NCI-H2107 treated with DMSO at 0.1 percent for 48 hours (cell line): ENCODE data around the gene PHACTR3.

Experiments
- DNase-seq: peaks from one replicate; lab custom pipeline; 2025; ENCODE audit not compliant: unreplicated experiment; lab: John Stamatoyannopoulos, UW

PHACTR3 gene

GRCh38 chr20:59746155-59746554 lies 141.8 kb downstream of the PHACTR3 start:
- DNase-seq, result no peak

- no peak for DNase-seq
Observed at GRCh38 chr20:59747671-59748515, 143.6 kb downstream of the PHACTR3 start.

- no peak for DNase-seq
Observed at GRCh38 chr20:59748619-59749191, 144.4 kb downstream of the PHACTR3 start.

GRCh38 chr20:59749301-59749700 lies 145.0 kb downstream of the PHACTR3 start:
- no peak for DNase-seq

- DNase-seq, result no peak
Observed at GRCh38 chr20:59750209-59750840, 146.0 kb downstream of the PHACTR3 start.

GRCh38 chr20:59751075-59751711 lies 146.9 kb downstream of the PHACTR3 start:
- DNase-seq, result peak; percentile 45

GRCh38 chr20:59752101-59752586 lies 147.8 kb downstream of the PHACTR3 start:
- DNase-seq, result no peak

GRCh38 chr20:59752704-59753460 lies 148.5 kb downstream of the PHACTR3 start:
- peak; percentile 3 for DNase-seq

- DNase-seq, result no peak
Observed at GRCh38 chr20:59753836-59754235, 149.5 kb downstream of the PHACTR3 start.

- DNase-seq, result no peak
Observed at GRCh38 chr20:59754551-59754950, 150.2 kb downstream of the PHACTR3 start.

GRCh38 chr20:59756241-59756640 lies 151.9 kb downstream of the PHACTR3 start:
- no peak for DNase-seq

GRCh38 chr20:59764037-59764436 lies 159.7 kb downstream of the PHACTR3 start:
- DNase-seq, result no peak

- no peak for DNase-seq
Observed at GRCh38 chr20:59765599-59766177, 161.3 kb downstream of the PHACTR3 start.

GRCh38 chr20:59767656-59768055 lies 163.3 kb downstream of the PHACTR3 start:
- no peak for DNase-seq

GRCh38 chr20:59770270-59770669 lies 165.9 kb downstream of the PHACTR3 start:
- no peak for DNase-seq

GRCh38 chr20:59770851-59771250 lies 166.5 kb downstream of the PHACTR3 start:
- DNase-seq, result no peak

GRCh38 chr20:59771506-59772372 lies 167.4 kb downstream of the PHACTR3 start:
- DNase-seq, result peak; percentile 54

- no peak for DNase-seq
Observed at GRCh38 chr20:59772373-59772705, 168.0 kb downstream of the PHACTR3 start.
